ENCODE measurements around the gene FHDC1.

- TF ChIP-seq SP1 (CRISPR knock-in tag; conservative IDR thresholded peaks at IDR 0.05) (no peak), ZSCAN18 (CRISPR knock-in tag; IDR thresholded peaks at IDR 0.05) (no peak), ETV6 (CRISPR knock-in tag; IDR thresholded peaks at IDR 0.05) (no peak), CBFB (CRISPR knock-in tag; IDR thresholded peaks at IDR 0.05; ENCODE audit: low read depth) (no peak), CTCF (IDR thresholded peaks at IDR 0.05) (no peak), MAX (CRISPR knock-in tag; IDR thresholded peaks at IDR 0.05) (no peak), NFATC4 (CRISPR knock-in tag; IDR thresholded peaks at IDR 0.05) (no peak), E2F1 (CRISPR knock-in tag; IDR thresholded peaks at IDR 0.05) (no peak), NFE2L1 (CRISPR knock-in tag; IDR thresholded peaks at IDR 0.05) (no peak), ATF3 (CRISPR knock-in tag; conservative IDR thresholded peaks at IDR 0.05) (no peak), ZNF512 (CRISPR knock-in tag; IDR thresholded peaks at IDR 0.05; ENCODE audit: borderline replicate concordance) (no peak), ZNF263 (CRISPR knock-in tag; IDR thresholded peaks at IDR 0.05; ENCODE audit: low read depth) (no peak), ZBTB21 (CRISPR knock-in tag; IDR thresholded peaks at IDR 0.05; ENCODE audit: borderline replicate concordance) (no peak)
Measured at GRCh38 chr4:152900395-152900794, 35.7 kb upstream of the FHDC1 start.

All from WTC11 (cell line).